Measurements from ENCODE around the gene MUC13. TPM values are rescaled to one million over a fixed set of nuclear protein-coding genes. Genes with fewer than 3 reads are reported as not detected.

Gene MUC13
- total and polyA plus RNA-seq, 4 donors = 0.43 to 6.6 (median 0.49) TPM; not detected in 1

DNA sequence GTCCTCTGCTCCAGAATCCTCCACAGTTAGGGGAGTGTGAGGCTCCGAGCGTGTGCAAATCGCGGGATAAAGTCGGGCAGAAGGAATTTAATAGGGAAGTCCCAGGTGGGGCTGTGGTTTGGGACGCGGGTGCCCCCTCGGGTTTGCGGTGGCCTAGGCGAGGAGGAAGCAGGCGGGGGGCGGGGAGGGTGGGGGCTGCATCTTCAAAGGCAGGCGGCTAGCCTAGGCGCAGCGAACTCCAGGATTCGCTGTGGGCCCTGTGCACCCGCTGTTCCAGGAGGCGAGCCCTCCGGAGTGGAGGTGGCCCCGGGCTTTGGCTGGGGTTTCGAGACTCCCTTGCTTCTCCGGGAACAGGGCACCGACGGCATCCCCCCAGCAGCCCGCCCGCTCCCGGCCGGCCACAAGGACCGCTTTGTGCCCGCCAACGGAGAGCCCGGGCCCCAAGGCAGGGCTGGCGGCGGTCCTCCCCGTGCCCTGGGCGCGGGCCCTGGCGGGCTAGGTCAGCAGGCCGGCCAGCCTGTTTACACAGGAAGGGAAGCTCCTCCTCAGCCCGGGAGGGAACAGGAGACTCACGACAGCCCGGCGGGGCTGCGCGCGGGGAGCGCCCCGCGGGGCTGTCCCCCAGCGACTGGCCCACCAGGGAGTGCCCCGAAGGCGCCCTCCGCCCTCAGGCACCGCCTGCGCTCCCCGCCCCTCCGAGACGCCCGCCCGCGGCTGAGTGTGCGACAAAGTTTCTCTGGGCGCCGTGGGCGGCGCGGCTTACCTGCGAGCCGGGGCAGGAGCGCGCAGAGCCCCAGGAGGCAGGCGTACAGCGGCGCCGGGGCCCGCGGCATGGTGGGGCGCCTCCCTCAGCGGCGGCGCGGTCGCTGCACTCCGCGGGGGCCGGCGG is 48.1 kb downstream of the MUC13 start:
- no peaks in the 10 kb centered on the region for H3K27me3 ChIP-seq (ENCODE audit: control insufficient read depth in 3 of 3, insufficient read depth in 3 of 3, low read length in 2 of 3)
- 2 to 3% methylated on average over 54 to 87 of the region's 87 CpGs for WGBS, 2 donors
- TF ChIP-seq, protein P1, sequence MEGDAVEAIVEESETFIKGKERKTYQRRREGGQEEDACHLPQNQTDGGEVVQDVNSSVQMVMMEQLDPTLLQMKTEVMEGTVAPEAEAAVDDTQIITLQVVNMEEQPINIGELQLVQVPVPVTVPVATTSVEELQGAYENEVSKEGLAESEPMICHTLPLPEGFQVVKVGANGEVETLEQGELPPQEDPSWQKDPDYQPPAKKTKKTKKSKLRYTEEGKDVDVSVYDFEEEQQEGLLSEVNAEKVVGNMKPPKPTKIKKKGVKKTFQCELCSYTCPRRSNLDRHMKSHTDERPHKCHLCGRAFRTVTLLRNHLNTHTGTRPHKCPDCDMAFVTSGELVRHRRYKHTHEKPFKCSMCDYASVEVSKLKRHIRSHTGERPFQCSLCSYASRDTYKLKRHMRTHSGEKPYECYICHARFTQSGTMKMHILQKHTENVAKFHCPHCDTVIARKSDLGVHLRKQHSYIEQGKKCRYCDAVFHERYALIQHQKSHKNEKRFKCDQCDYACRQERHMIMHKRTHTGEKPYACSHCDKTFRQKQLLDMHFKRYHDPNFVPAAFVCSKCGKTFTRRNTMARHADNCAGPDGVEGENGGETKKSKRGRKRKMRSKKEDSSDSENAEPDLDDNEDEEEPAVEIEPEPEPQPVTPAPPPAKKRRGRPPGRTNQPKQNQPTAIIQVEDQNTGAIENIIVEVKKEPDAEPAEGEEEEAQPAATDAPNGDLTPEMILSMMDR (IDR thresholded peaks at IDR 0.05; ENCODE audit: control extremely low read depth, extremely low read depth) = no peak
- peaks cover 0 to 20% (median 2%) of the 10 kb centered on the region in 5 donors for H3K4me1 ChIP-seq (ENCODE audit: control insufficient read depth in 5 of 5, insufficient read depth in 5 of 5, low read length in 5 of 5)
- DNase-seq = peak; percentile 48 to 63 (median 50)
- peak overlapping the region; percentile 68 for H3K4me3 ChIP-seq
- peaks cover 0 to 3% (median 0%) of the 10 kb centered on the region in 4 donors for H3K36me3 ChIP-seq (ENCODE audit: control insufficient read depth in 4 of 4, insufficient read depth in 4 of 4, low read length in 4 of 4)
- H3K9ac ChIP-seq (ENCODE audit: insufficient read depth in 1 of 2, low read length in 2 of 2) = peak overlapping the region in 1 of 2 donors; percentile 17
- H3K9me3 ChIP-seq (ENCODE audit: control insufficient read depth in 4 of 4, insufficient read depth in 3 of 4, low read length in 3 of 4) = no peaks in the 10 kb centered on the region
- peak overlapping the region; percentile 87 to 99 for H3K27ac ChIP-seq (ENCODE audit: low read depth in 1 of 2, low read length in 1 of 2)
- peak; percentile 48 for ATAC-seq (ENCODE audit: insufficient read depth, low FRiP score)

DNA sequence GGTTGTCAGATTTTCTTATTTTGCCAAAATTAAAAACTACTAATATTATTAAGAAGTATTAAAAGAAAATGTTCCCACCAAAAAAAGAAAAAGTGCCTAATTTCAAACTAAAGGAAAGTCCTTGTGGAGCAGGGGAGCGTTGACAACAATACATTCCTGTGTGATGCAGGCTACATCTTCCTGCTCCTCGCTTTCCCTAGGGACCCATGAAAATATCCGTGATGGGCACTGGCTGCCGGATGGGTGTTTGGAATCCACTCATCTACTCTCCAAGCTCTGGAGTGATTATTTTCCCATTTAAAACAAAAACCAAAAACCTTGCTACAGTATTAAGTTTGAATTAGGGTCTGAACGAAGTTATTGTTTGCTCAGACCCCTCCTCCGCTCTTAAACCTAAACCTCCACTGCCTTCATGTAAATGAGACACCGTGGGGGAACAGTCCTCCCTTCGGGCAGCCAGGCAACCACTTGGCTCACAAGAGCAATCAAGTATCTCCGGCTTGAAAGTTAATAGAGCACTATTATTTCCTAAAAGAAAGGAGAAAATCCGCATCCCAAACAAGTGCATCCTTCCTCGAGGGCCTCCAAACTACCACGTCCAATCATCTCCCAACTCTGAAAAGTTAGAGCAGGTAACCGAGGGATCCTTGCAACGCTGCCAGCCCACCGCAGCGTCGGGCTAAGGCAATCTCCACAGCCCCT is 48.9 kb downstream of the MUC13 start:
- peak overlapping the region in 1 of 2 donors; percentile 62 for H3K27ac ChIP-seq (ENCODE audit: low read depth in 1 of 2, low read length in 1 of 2)
- WGBS, 2 donors = 42 to 52% methylated on average over 17 of the region's 17 CpGs
- peak; percentile 16 to 33 (median 23) for DNase-seq

DNA sequence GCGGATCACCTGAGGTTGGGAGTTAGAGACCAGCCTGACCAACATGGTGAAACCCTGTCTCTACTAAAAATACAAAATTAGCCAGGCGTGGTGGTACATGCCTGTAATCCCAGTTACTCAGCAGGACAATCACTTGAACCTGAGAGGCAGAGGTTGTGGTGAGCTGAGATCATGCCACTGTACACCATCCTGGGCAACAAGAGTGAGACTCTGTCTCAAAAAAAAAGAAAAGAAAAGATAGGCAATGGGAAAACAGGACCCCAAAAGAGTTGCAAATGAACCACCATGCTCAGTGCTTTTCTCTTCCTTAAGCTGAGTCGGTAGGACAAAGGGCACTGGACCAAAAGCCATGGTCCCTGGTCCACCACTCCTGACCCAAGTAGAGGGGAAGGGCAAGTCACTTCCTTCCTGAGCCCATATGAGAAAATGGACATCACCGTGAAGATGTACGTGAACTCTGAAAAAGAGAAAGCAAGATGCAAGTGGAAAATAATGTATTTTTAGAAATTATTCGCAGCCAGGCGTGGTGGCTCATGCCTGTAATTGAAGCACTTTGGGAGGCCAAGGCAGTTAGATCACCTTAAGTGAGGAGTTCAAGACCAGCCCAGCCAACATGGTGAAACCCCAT is 50.0 kb downstream of the MUC13 start:
- Histone ChIP-seq H3K4me3 (no peak overlapping the region), H3K9me3 (ENCODE audit: control insufficient read depth in 4 of 4, insufficient read depth in 3 of 4, low read length in 3 of 4) (no peaks in the 10 kb centered on the region), H3K27me3 (ENCODE audit: control insufficient read depth in 3 of 3, insufficient read depth in 3 of 3, low read length in 2 of 3) (no peaks in the 10 kb centered on the region), H3K27ac (ENCODE audit: low read depth in 1 of 2, low read length in 1 of 2) (no peak overlapping the region), H3K4me1 (ENCODE audit: control insufficient read depth in 5 of 5, insufficient read depth in 5 of 5, low read length in 5 of 5) (peaks cover 0 to 20% (median 2%) of the 10 kb centered on the region in 5 donors), H3K36me3 (ENCODE audit: control insufficient read depth in 4 of 4, insufficient read depth in 4 of 4, low read length in 4 of 4) (peaks cover 0 to 3% (median 0%) of the 10 kb centered on the region in 4 donors), H3K9ac (ENCODE audit: insufficient read depth in 1 of 2, low read length in 2 of 2) (no peak overlapping the region)
- no peak for ATAC-seq (ENCODE audit: insufficient read depth, low FRiP score)
- no peak for DNase-seq
- WGBS, 2 donors = 71 to 74% methylated on average over 7 of the region's 7 CpGs
- TF ChIP-seq, protein P1 (IDR thresholded peaks at IDR 0.05; ENCODE audit: control extremely low read depth, extremely low read depth) = no peak

More for the DNA sequence above, 48.9 kb downstream of the MUC13 start:
- H3K36me3 ChIP-seq (ENCODE audit: control insufficient read depth in 4 of 4, insufficient read depth in 4 of 4, low read length in 4 of 4) = peaks cover 0 to 3% (median 0%) of the 10 kb centered on the region in 4 donors
- H3K4me1 ChIP-seq (ENCODE audit: control insufficient read depth in 5 of 5, insufficient read depth in 5 of 5, low read length in 5 of 5) = peaks cover 0 to 20% (median 2%) of the 10 kb centered on the region in 5 donors
- ATAC-seq (ENCODE audit: insufficient read depth, low FRiP score) = no peak
- H3K27me3 ChIP-seq (ENCODE audit: control insufficient read depth in 3 of 3, insufficient read depth in 3 of 3, low read length in 2 of 3) = no peaks in the 10 kb centered on the region
- H3K9me3 ChIP-seq (ENCODE audit: control insufficient read depth in 4 of 4, insufficient read depth in 3 of 4, low read length in 3 of 4) = no peaks in the 10 kb centered on the region
- TF ChIP-seq, protein P1 (IDR thresholded peaks at IDR 0.05; ENCODE audit: control extremely low read depth, extremely low read depth) = no peak
- H3K4me3 ChIP-seq = peak overlapping the region; percentile 4
- H3K9ac ChIP-seq (ENCODE audit: insufficient read depth in 1 of 2, low read length in 2 of 2) = peak overlapping the region in 1 of 2 donors; percentile 17

Measured in lung (tissue), 12 donors.